Adrenal gland (tissue), 12 donors: ENCODE results near the gene KLF9. TPM values are rescaled to one million over a fixed set of nuclear protein-coding genes. Genes with fewer than 3 reads are reported as not detected.
A peak's percentile ranks its signal among the peaks of the same experiment; 100 is the strongest.

Source experiments
- DNase-seq, 7 donors: peaks; one replicate each; pipeline ENCODE4 v3.0.0-alpha.2; 2019 to 2020
- H3K27ac ChIP-seq, 5 donors: fragments of 200-600 bp; sonication (generic) in 4 of 5; 1 replicate in 3 of 5; 2 replicates in 2 of 5; pipeline versions ENCODE4 v1.5.1 to v1.8.0; 2016 to 2020; ENCODE audit warnings: mild to moderate bottlenecking in 1 of 5
- H3K27me3 ChIP-seq: fragments of 200-600 bp; 2 replicates; pipeline ENCODE4 v1.8.0; 2021
- H3K36me3 ChIP-seq, 2 donors: fragments of 200-600 bp; replicated peaks in 1 of 2; 1 replicate in 1 of 2; 2 replicates in 1 of 2; pipeline versions ENCODE4 v1.5.1 to v1.8.0; 2018 to 2022
- H3K4me1 ChIP-seq, 2 donors: fragments of 200-600 bp; replicated peaks in 1 of 2; 1 replicate in 1 of 2; 2 replicates in 1 of 2; pipeline versions ENCODE4 v1.5.1 to v1.8.0; 2018 to 2021
- H3K4me3 ChIP-seq, 4 donors: fragments of 200-600 bp; sonication (generic) in 3 of 4; one replicate each; pipeline ENCODE4 v1.5.1; 2016 to 2018
- H3K9me3 ChIP-seq, 3 donors: fragments of 200-600 bp; sonication (generic) in 1 of 3; replicated peaks in 1 of 3; 1 replicate in 2 of 3; 2 replicates in 1 of 3; pipeline versions ENCODE4 v1.5.1 to v1.8.0; 2016 to 2021
- CTCF ChIP-seq, 6 experiments: fragments of 450-650 bp in 4 of 6; fragments of 200-600 bp in 2 of 6; sonication (generic) in 1 of 6; IDR thresholded peaks; 1 replicate in 5 of 6; 2 replicates in 1 of 6; pipeline versions ENCODE4 v1.5.1 to v1.8.0; 2016 to 2021; ENCODE audit warnings: antibody characterized with exemption in 6 of 6, mild to moderate bottlenecking in 2 of 6, moderate library complexity in 1 of 6
- POLR2A ChIP-seq, 2 donors: fragments of 450-650 bp; IDR thresholded peaks; one replicate each; pipeline ENCODE4 v1.6.1; 2017; ENCODE audit warnings: antibody characterized with exemption in 2 of 2, mild to moderate bottlenecking in 2 of 2, moderate library complexity in 1 of 2
- WGBS, 4 donors: extraction: QIAGEN DNeasy Blood & Tissue Kit in 2 of 4; methylation state at CpG; one replicate each; pipeline versions ENCODE4 v1.1.5 to v1.1.7; 2013 to 2017; 5-methylcytosine and 5-hydroxymethylcytosine counted together
- intact Hi-C, 2 donors: fragments of 100-400 bp; cut with DNase I; formaldehyde crosslinking; loops; one replicate each; pipeline versions ENCODE4 v1.14.1 to v1.15.0; 2022 to 2023
- polyA plus RNA-seq, 3 donors: library from polyadenylated mRNA; stranded (reverse); fragments of 200-250 nt in 2 of 3; fragments of 350-450 nt in 1 of 3; fragmentation: Illumina TruSeq in 1 of 3; extraction: RNeasy Lipid Tissue Mini Kit (QIAGEN cat#74804) in 1 of 3; gene quantifications; one replicate each; pipeline ENCODE4 v1.2.3, GENCODE V29; 2013 to 2014
- total RNA-seq, 9 donors: library from RNA; depleted of rRNA in 4 of 9; stranded (reverse); fragments of >200 nt in 4 of 9; fragments of 120-200 nt in 1 of 9; fragmentation: NEBNext Ultra II Directional in 1 of 9; extraction: Animal tissue kit (Norgen Biotek cat#: 25700) in 1 of 9; gene quantifications; one replicate each; pipeline versions ENCODE4 v1.1.0 to v1.2.4, GENCODE V29; 2013 to 2023
- donor health status: healthy with polysubstance abuse.
- donor health status: Bipolar disorder and iron deficiency.
- donor health status: DM: yes; HTN: yes; CAD: no.
- donor health status: DM: no; HTN: no; CAD: no.
- donor health status: DM: no; HTN: no; CAD: no.
- donor health status: DM: yes; HTN: yes; CAD: no.

Gene KLF9
- total and polyA plus RNA-seq, 12 donors: 2.2 to 80.7 (median 38.7) TPM

GRCh38 chr9:70425192-70425591, 10.7 kb upstream of the KLF9 start:
- no peaks in the 10 kb centered on the region for H3K27me3 ChIP-seq
- H3K4me1 ChIP-seq: peaks cover 10 to 19% of the 10 kb centered on the region in 2 donors
- intact Hi-C loops: loop anchor here in 1 of 2 donors (5.0 kb wide), 1 partner anchor 37 kb away; no protein-coding TSS in a partner anchor
- no peak overlapping the region for H3K4me3 ChIP-seq
- H3K27ac ChIP-seq: no peak overlapping the region
- TF ChIP-seq CTCF (IDR thresholded peaks at IDR 0.05) (no peak), POLR2A (IDR thresholded peaks at IDR 0.05) (no peak)
- WGBS, 4 donors: 70 to 83% (median 76%) methylated on average over 8 of the region's 8 CpGs
- no peak for DNase-seq
- no peaks in the 10 kb centered on the region for H3K36me3 ChIP-seq
- no peaks in the 10 kb centered on the region for H3K9me3 ChIP-seq

GRCh38 chr9:70422371-70423043, 8.1 kb upstream of the KLF9 start:
- Histone ChIP-seq H3K4me3 (no peak overlapping the region), H3K27me3 (no peaks in the 10 kb centered on the region), H3K27ac (peak overlapping the region in 4 of 5 donors; percentile 99 to 100 (median 100)), H3K36me3 (no peaks in the 10 kb centered on the region), H3K4me1 (peaks cover 20 to 31% of the 10 kb centered on the region in 2 donors), H3K9me3 (no peaks in the 10 kb centered on the region)
- TF ChIP-seq CTCF (IDR thresholded peaks at IDR 0.05): no peak
- TF ChIP-seq POLR2A (IDR thresholded peaks at IDR 0.05): no peak
- 80 to 84% (median 83%) methylated on average over 6 of the region's 6 CpGs for WGBS, 4 donors
- DNase-seq: no peak
- intact Hi-C loops: loop anchor here in 1 of 2 donors (5.0 kb wide), 1 partner anchor 60 kb away; no protein-coding TSS in a partner anchor

- intact Hi-C loops: loop anchor here in 1 of 2 donors (5.0 kb wide), 1 partner anchor 61 kb away; no protein-coding TSS in a partner anchor
- TF ChIP-seq CTCF (IDR thresholded peaks at IDR 0.05) (no peak), POLR2A (IDR thresholded peaks at IDR 0.05) (no peak)
- H3K4me1 ChIP-seq: peaks cover 30 to 41% of the 10 kb centered on the region in 2 donors
- H3K27ac ChIP-seq: peak overlapping the region; percentile 99 to 100 (median 100)
- WGBS, 4 donors: 24 to 44% (median 39%) methylated on average over 6 to 9 of the region's 9 CpGs
- peak in 3 of 7 donors; percentile 33 to 71 (median 43) for DNase-seq
- no peaks in the 10 kb centered on the region for H3K27me3 ChIP-seq
- H3K36me3 ChIP-seq: no peaks in the 10 kb centered on the region
- H3K9me3 ChIP-seq: no peaks in the 10 kb centered on the region
- peak overlapping the region in 1 of 4 donors; percentile 70 for H3K4me3 ChIP-seq
Measured at GRCh38 chr9:70421272-70422180, 7.1 kb upstream of the KLF9 start.
